HG02973 (cell line): ENCODE data around the gene OLFML3.

ENCODE experiments used
- ATAC-seq: cut with Tn5 transposase; IDR thresholded peaks from one replicate; pipeline ENCODE4 v1.9.1; 2021; ENCODE audit warnings: moderate library complexity; ENCODE audit not compliant: unreplicated experiment

OLFML3 gene

DNA sequence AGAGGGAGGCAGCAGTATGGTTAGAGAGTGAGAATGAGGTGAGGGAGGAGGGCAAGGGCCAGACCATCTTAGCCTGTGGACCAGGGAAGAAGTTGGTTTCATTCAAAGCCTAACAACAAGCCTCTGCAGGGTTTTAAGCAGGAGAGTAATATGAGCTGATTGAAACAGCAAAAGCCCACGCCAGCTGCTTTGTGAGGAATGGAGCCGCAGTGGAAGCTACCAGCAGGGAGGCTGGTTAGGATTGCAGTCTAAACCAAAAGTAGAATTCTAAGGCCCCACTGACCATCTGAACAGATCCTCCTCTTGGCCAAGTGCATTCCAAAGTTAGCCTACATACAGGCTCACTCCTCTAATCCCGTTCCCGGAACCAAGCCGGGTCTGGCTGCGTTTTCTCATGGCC is 44.8 kb downstream of the OLFML3 start:
- ATAC-seq: no peak

DNA sequence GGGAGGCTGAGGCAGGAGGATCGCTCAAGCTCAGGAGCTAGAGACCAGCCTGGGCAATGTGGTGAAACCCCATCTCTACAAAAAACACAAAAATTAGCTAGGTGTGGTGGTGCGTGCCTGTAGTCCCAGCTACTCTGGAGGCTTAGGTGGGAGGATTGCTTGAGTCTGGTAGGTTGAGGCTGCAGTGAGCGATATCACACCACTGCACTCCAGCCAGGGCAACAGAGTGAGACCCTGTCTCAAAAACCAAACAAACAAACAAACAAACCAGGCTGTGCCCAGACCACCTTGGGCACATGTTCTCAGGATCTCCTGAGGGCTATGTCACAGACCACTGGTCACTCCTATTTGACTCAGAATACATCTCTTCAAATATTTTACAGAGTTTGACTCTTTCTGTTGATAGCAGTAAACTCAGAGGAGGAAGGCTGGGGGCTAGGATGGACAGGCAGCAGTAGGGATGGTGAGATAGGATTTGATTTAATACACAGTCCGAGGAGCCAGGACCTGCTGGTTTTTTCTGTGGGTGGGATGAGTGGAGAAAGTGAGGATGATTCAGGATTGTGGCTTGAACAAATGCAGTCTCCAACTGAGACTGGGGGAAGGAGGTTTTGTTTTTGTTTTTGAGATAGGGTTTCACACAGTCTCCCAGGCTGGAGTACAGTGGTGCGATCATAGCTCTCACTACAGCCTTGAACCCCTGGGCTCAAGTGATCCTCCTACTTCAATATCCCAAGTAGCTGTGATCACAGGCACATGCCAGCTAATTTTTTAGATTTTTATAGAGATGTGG is 46.5 kb downstream of the OLFML3 start:
- ATAC-seq: no peak

DNA sequence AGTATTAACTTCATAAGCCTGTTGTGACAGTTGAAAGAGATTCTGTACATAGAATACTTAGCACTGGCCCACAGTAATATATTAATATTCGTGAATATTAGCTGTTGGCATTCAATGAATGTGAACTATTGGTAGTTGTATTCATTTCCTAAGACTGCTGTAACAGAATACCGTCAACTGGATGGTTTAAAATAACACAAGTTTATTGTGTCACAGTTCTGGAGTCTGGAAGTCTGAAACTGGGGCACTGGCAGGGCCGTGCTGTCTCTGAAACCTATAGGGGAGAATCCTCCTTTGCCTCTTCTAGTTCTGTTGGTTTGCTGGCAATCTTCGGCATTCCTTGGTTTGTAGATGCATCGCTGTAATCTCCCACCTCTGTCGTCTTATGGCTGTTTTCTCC is 47.5 kb downstream of the OLFML3 start:
- no peak for ATAC-seq
